ENCODE results near the gene IL1R2.

GRCh38 chr2:102006886-102007278 lies 15.1 kb downstream of the IL1R2 start:
- no peak for TF ChIP-seq CTCF (IDR thresholded peaks at IDR 0.05)
- no peak for TF ChIP-seq POLR2A (IDR thresholded peaks at IDR 0.05)

Measured in Peyer's patch (tissue), 4 donors.